HCT116 (cell line): ENCODE results near the gene JAK1. TPM values are rescaled to one million over a fixed set of nuclear protein-coding genes. Genes with fewer than 3 reads are reported as not detected.

Source experiments
- ATAC-seq: fragments of 200-7000 bp; cut with Tn5 transposase; 2 replicates; pipeline ENCODE4 v1.9.1; 2020; ENCODE audit warnings: mild to moderate bottlenecking, moderate library complexity
- BruUV-seq: library from RNA; stranded (reverse); fragments of 400-500 nt; replicated peaks from 2 replicates; lab custom pipeline; 2021; lab: Mats Ljungman, UMichigan
- CTCF ChIA-PET: fragments of 300-600 bp; sonication (Branson Sonifier 250); formaldehyde crosslinking; loops from one replicate; lab custom pipeline; 2021; ENCODE audit warnings: antibody characterized with exemption; lab: Charles Lee
- POLR2A ChIA-PET: fragments of 300-600, 350-600 bp; sonication (Branson Sonifier 250); formaldehyde crosslinking; loops from one replicate; lab custom pipeline; 2021; ENCODE audit warnings: antibody characterized with exemption; lab: Charles Lee
- RAD21 ChIA-PET, 2 experiments: fragments of 300-600 bp; sonication (Branson Sonifier 250); formaldehyde crosslinking; loops; one replicate each; lab custom pipeline; 2023; ENCODE audit warnings: low total read pairs in 2 of 2; ENCODE audit not compliant: uncharacterized antibody in 2 of 2, unreplicated experiment in 2 of 2, low non-redundant PET in 1 of 2; lab: Charles Lee
- DNase-seq: peaks from one replicate; pipeline ENCODE4 v3.0.0-alpha.2; 2010; ENCODE audit warnings: low read depth, low spot score
- H2AFZ ChIP-seq: fragments of 200-600 bp; shearing (Covaris generic), sonication (generic); 2 replicates; pipeline ENCODE4 v1.6.1; 2017; ENCODE audit warnings: low read depth, mixed run types, mixed read lengths, antibody characterized with exemption, low read length; ENCODE audit not compliant: poor library complexity, severe bottlenecking
- H3K27ac ChIP-seq: 2 replicates; pipeline ENCODE4 v1.5.1; 2012; ENCODE audit warnings: low read depth, low read length
- H3K27me3 ChIP-seq: fragments of 200-600 bp; sonication (generic); 2 replicates; pipeline ENCODE4 v1.6.1; 2016; ENCODE audit warnings: mixed run types, low read length, mixed read lengths; ENCODE audit not compliant: insufficient read depth
- H3K36me3 ChIP-seq, 2 experiments: fragments of 200-500 bp in 1 of 2; fragments of 200-600 bp in 1 of 2; sonication (Bioruptor generic) in 1 of 2; sonication (generic) in 1 of 2; 2 replicates each; pipeline versions ENCODE4 v1.5.1 to v1.6.1; 2014 to 2016; ENCODE audit warnings: low read length in 2 of 2, inconsistent platforms in 1 of 2, mixed read lengths in 1 of 2, mixed run types in 1 of 2; ENCODE audit not compliant: insufficient read depth in 2 of 2, control insufficient read depth in 1 of 2
- H3K4me1 ChIP-seq, 2 experiments: fragments of 200-600 bp in 1 of 2; sonication (generic) in 1 of 2; 2 replicates each; pipeline versions ENCODE4 v1.5.1 to v1.6.1; 2012 to 2017; ENCODE audit warnings: low read length in 2 of 2, inconsistent platforms in 1 of 2, mild to moderate bottlenecking in 1 of 2, mixed read lengths in 1 of 2, mixed run types in 1 of 2, moderate library complexity in 1 of 2; ENCODE audit not compliant: insufficient read depth in 2 of 2, control insufficient read depth in 1 of 2
- H3K4me2 ChIP-seq: fragments of 200-600 bp; sonication (generic); 2 replicates; pipeline ENCODE4 v1.6.1; 2017; ENCODE audit warnings: mixed run types, low read length, mixed read lengths
- H3K4me3 ChIP-seq, 2 experiments: fragments of 200-600 bp in 1 of 2; sonication (generic) in 1 of 2; replicated peaks in 1 of 2; 2 replicates each; pipeline ENCODE4 v1.5.1; 2011 to 2016; ENCODE audit warnings: low read length in 2 of 2, control low read depth in 1 of 2, low read depth in 1 of 2, mild to moderate bottlenecking in 1 of 2, mixed read lengths in 1 of 2, mixed run types in 1 of 2
- H3K79me2 ChIP-seq: fragments of 200-600 bp; sonication (generic); 2 replicates; pipeline ENCODE4 v1.6.1; 2017; ENCODE audit warnings: mild to moderate bottlenecking, mixed run types, low read length, moderate library complexity, mixed read lengths; ENCODE audit not compliant: insufficient read depth
- H3K9ac ChIP-seq: fragments of 200-600 bp; sonication (generic); 2 replicates; pipeline ENCODE4 v1.6.1; 2016; ENCODE audit warnings: low read length, mixed read lengths
- H3K9me2 ChIP-seq: fragments of 200-600 bp; sonication (generic), shearing (Covaris generic); 2 replicates; pipeline ENCODE4 v1.6.1; 2017; ENCODE audit warnings: mixed run types, mild to moderate bottlenecking, moderate library complexity; ENCODE audit not compliant: insufficient read depth
- H3K9me3 ChIP-seq, 2 experiments: fragments of 200-500 bp in 1 of 2; fragments of 200-600 bp in 1 of 2; sonication (Bioruptor generic) in 1 of 2; sonication (generic) in 1 of 2; 2 replicates each; pipeline ENCODE4 v1.6.1; 2014 to 2017; ENCODE audit warnings: low read length in 2 of 2, mixed read lengths in 2 of 2, inconsistent platforms in 1 of 2, low read depth in 1 of 2, mild to moderate bottlenecking in 1 of 2, mixed run types in 1 of 2, moderate library complexity in 1 of 2; ENCODE audit not compliant: control insufficient read depth in 1 of 2, insufficient read depth in 1 of 2
- H4K20me1 ChIP-seq: fragments of 200-600 bp; sonication (generic), shearing (Covaris generic); 2 replicates; pipeline ENCODE4 v1.6.1; 2017; ENCODE audit warnings: mixed run types, mild to moderate bottlenecking, moderate library complexity; ENCODE audit not compliant: insufficient read depth
- CBX3 ChIP-seq: IDR thresholded peaks from 2 replicates; pipeline ENCODE4 v1.6.1; 2012; ENCODE audit warnings: low read depth
- EGR1 ChIP-seq: IDR thresholded peaks from 2 replicates; pipeline ENCODE4 v1.6.1; 2012; ENCODE audit warnings: low read depth
- EZH2phosphoT487 ChIP-seq: fragments of 200-600 bp; IDR thresholded peaks from 2 replicates; pipeline ENCODE4 v1.6.1; 2018; ENCODE audit warnings: antibody characterized with exemption, borderline replicate concordance
- JUND ChIP-seq: IDR thresholded peaks from 2 replicates; pipeline ENCODE4 v1.6.1; 2012
- POLR2AphosphoS5 ChIP-seq: IDR thresholded peaks from 2 replicates; pipeline ENCODE4 v1.6.1; 2011; ENCODE audit warnings: mild to moderate bottlenecking, low read depth, low read length, moderate library complexity
- SP1 ChIP-seq: IDR thresholded peaks from 2 replicates; pipeline ENCODE4 v1.6.1; 2012; ENCODE audit warnings: low read depth
- YY1 ChIP-seq: IDR thresholded peaks from 2 replicates; pipeline ENCODE4 v1.6.1; 2011; ENCODE audit warnings: low read length, low read depth, moderate library complexity, mild to moderate bottlenecking; ENCODE audit not compliant: insufficient replicate concordance; ENCODE audit errors: extremely low read depth
- ZFX ChIP-seq: fragments of 450-650 bp; IDR thresholded peaks from 2 replicates; pipeline ENCODE4 v1.6.1; 2017
- intact Hi-C: fragments of 100-400 bp; cut with micrococcal nuclease; formaldehyde crosslinking; loops from 2 replicates; pipeline ENCODE4 v1.10.0; 2022
- total RNA-seq: library from RNA; stranded (reverse); gene quantifications from one replicate; pipeline ENCODE4 v1.2.1, GENCODE V29; 2021; ENCODE audit not compliant: unreplicated experiment
- TF ChIP-seq, protein P1 (sequence below): IDR thresholded peaks from 2 replicates; pipeline ENCODE4 v1.6.1; 2012
- TF ChIP-seq, protein P2 (sequence below): IDR thresholded peaks from 2 replicates; pipeline ENCODE4 v1.6.1; 2012; ENCODE audit warnings: low read depth

JAK1 gene
- total RNA-seq, 1 experiment from 2014 or later, result 53.2 TPM

DNA sequence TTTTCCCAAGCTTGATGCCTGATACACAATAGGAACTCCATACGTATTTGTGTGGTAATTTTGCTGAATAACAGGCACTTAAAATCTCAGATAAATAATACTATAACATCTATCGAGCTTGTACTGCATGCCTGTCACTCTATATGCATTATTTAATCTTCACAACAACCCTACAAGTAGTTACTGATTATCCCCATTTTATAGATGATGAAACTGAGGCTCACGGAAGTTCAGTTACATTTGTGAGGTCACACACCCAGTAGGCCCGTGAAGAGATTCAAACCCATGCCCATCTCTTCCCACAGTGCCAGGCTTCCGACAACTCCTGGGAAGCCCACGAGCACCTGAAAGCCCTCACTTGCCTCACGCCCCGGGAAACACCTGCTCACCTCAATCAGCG is 122.7 kb downstream of the JAK1 start:
- ChIA-PET CTCF (no interaction called here), POLR2A (no interaction called here), RAD21 (no interaction called here)
- Histone ChIP-seq H3K9me3 (no peaks in the 10 kb centered on the region), H4K20me1 (no peaks in the 10 kb centered on the region), H3K27me3 (no peaks in the 10 kb centered on the region), H3K9me2 (no peaks in the 10 kb centered on the region), H3K27ac (no peak overlapping the region), H3K36me3 (peaks cover 2 to 8% of the 10 kb centered on the region in 2 experiments; a peak in 1 of 4 replicates), H3K4me3 (no peak overlapping the region), H3K4me2 (no peak overlapping the region), H2AFZ (no peak overlapping the region)
- no peak for ATAC-seq
- no TSS peak for BruUV-seq
- no peak for DNase-seq
- intact Hi-C loops, result no loop called here
- TF ChIP-seq EZH2phosphoT487 (no peak), YY1 (no peak), EGR1 (no peak), ZFX (no peak), CBX3 (no peak), POLR2AphosphoS5 (no peak), SP1 (no peak), JUND (no peak)
- TF ChIP-seq, protein P1, sequence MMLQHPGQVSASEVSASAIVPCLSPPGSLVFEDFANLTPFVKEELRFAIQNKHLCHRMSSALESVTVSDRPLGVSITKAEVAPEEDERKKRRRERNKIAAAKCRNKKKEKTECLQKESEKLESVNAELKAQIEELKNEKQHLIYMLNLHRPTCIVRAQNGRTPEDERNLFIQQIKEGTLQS, result no peak
- TF ChIP-seq, protein P2, sequence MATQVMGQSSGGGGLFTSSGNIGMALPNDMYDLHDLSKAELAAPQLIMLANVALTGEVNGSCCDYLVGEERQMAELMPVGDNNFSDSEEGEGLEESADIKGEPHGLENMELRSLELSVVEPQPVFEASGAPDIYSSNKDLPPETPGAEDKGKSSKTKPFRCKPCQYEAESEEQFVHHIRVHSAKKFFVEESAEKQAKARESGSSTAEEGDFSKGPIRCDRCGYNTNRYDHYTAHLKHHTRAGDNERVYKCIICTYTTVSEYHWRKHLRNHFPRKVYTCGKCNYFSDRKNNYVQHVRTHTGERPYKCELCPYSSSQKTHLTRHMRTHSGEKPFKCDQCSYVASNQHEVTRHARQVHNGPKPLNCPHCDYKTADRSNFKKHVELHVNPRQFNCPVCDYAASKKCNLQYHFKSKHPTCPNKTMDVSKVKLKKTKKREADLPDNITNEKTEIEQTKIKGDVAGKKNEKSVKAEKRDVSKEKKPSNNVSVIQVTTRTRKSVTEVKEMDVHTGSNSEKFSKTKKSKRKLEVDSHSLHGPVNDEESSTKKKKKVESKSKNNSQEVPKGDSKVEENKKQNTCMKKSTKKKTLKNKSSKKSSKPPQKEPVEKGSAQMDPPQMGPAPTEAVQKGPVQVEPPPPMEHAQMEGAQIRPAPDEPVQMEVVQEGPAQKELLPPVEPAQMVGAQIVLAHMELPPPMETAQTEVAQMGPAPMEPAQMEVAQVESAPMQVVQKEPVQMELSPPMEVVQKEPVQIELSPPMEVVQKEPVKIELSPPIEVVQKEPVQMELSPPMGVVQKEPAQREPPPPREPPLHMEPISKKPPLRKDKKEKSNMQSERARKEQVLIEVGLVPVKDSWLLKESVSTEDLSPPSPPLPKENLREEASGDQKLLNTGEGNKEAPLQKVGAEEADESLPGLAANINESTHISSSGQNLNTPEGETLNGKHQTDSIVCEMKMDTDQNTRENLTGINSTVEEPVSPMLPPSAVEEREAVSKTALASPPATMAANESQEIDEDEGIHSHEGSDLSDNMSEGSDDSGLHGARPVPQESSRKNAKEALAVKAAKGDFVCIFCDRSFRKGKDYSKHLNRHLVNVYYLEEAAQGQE, result no peak
- TF ChIP-seq, all 23 proteins: peak for 0
- Histone ChIP-seq H3K79me2 (no peaks in the 10 kb centered on the region), H3K9ac (no peak overlapping the region), H3K4me1 (no peaks in the 10 kb centered on the region)
